CD14-positive monocyte (primary cell): ENCODE data around the gene SSNA1. TPM values are rescaled to one million over a fixed set of nuclear protein-coding genes. Genes with fewer than 3 reads are reported as not detected.

ENCODE experiments used
- DNase-seq, 3 donors: peaks; one replicate each; pipeline ENCODE4 v3.0.0-alpha.2; 2011 to 2022
- H2AFZ ChIP-seq: 2 replicates; pipeline ENCODE4 v1.6.0; 2012; ENCODE audit warnings: mild to moderate bottlenecking, low read depth, low read length, inconsistent platforms; ENCODE audit not compliant: insufficient read depth, poor library complexity, severe bottlenecking
- H3K27ac ChIP-seq, 2 donors: 1 replicate in 1 of 2; 2 replicates in 1 of 2; pipeline ENCODE4 v1.5.1; 2012 to 2013; ENCODE audit warnings: low read length in 2 of 2, control low read depth in 1 of 2, inconsistent platforms in 1 of 2, low read depth in 1 of 2, mild to moderate bottlenecking in 1 of 2
- H3K27me3 ChIP-seq, 2 donors: one replicate each; pipeline versions ENCODE4 v1.6.0 to v1.6.1; 2011 to 2013; ENCODE audit warnings: low read length in 2 of 2; ENCODE audit not compliant: control insufficient read depth in 2 of 2, insufficient read depth in 2 of 2
- H3K36me3 ChIP-seq, 2 donors: replicated peaks in 1 of 2; 1 replicate in 1 of 2; 2 replicates in 1 of 2; pipeline versions ENCODE4 v1.5.1 to v1.6.1; 2012 to 2013; ENCODE audit warnings: low read length in 2 of 2, control low read depth in 1 of 2, inconsistent platforms in 1 of 2, mild to moderate bottlenecking in 1 of 2; ENCODE audit not compliant: insufficient read depth in 2 of 2, control insufficient read depth in 1 of 2
- H3K4me1 ChIP-seq, 2 donors: 1 replicate in 1 of 2; 2 replicates in 1 of 2; pipeline versions ENCODE4 v1.5.1 to v1.6.1; 2012 to 2013; ENCODE audit warnings: low read length in 2 of 2, control low read depth in 1 of 2, inconsistent platforms in 1 of 2, mild to moderate bottlenecking in 1 of 2, moderate library complexity in 1 of 2; ENCODE audit not compliant: insufficient read depth in 2 of 2, control insufficient read depth in 1 of 2
- H3K4me2 ChIP-seq: replicated peaks from 2 replicates; pipeline ENCODE3; 2012; ENCODE audit warnings: low read length, moderate library complexity, mild to moderate bottlenecking; ENCODE audit not compliant: poor library complexity, severe bottlenecking; ENCODE audit errors: extremely low read depth
- H3K4me3 ChIP-seq, 3 experiments: fragments of 200-600 bp in 1 of 3; sonication (generic) in 1 of 3; replicated peaks in 1 of 3; 1 replicate in 2 of 3; 2 replicates in 1 of 3; pipeline ENCODE4 v1.5.1; 2011 to 2013; ENCODE audit warnings: low read length in 3 of 3, mild to moderate bottlenecking in 3 of 3, control low read depth in 2 of 3, low read depth in 2 of 3, inconsistent platforms in 1 of 3, moderate library complexity in 1 of 3
- H3K79me2 ChIP-seq: 2 replicates; pipeline ENCODE4 v1.6.0; 2012; ENCODE audit warnings: mild to moderate bottlenecking, control low read depth, inconsistent platforms, low read length, moderate library complexity; ENCODE audit not compliant: insufficient read depth
- H3K9ac ChIP-seq: 2 replicates; pipeline ENCODE4 v1.6.0; 2017; ENCODE audit warnings: low read length, mild to moderate bottlenecking; ENCODE audit not compliant: insufficient read depth, poor library complexity, severe bottlenecking
- H3K9me3 ChIP-seq, 2 donors: replicated peaks in 1 of 2; 1 replicate in 1 of 2; 2 replicates in 1 of 2; pipeline versions ENCODE4 v1.5.1 to v1.6.1; 2012 to 2013; ENCODE audit warnings: low read length in 2 of 2, control low read depth in 1 of 2; ENCODE audit not compliant: control insufficient read depth in 1 of 2, insufficient read depth in 1 of 2
- H4K20me1 ChIP-seq: 2 replicates; pipeline ENCODE4 v1.6.0; 2012; ENCODE audit warnings: mild to moderate bottlenecking, low read length, control low read depth, moderate library complexity; ENCODE audit not compliant: insufficient read depth
- H3K27ac Mint-ChIP-seq, 7 donors: one replicate each; pipeline ENCODE4 v1.8.0; 2020; ENCODE audit warnings: mild to moderate bottlenecking in 7 of 7, mixed read lengths in 7 of 7, moderate library complexity in 6 of 7, inconsistent platforms in 2 of 7
- H3K27me3 Mint-ChIP-seq, 3 donors: one replicate each; pipeline ENCODE4 v1.8.0; 2021 to 2022; ENCODE audit warnings: low read depth in 3 of 3, mild to moderate bottlenecking in 3 of 3, mixed read lengths in 3 of 3, moderate library complexity in 3 of 3, inconsistent platforms in 1 of 3
- H3K36me3 Mint-ChIP-seq, 2 donors: one replicate each; pipeline ENCODE4 v1.8.0; 2020; ENCODE audit warnings: mixed read lengths in 2 of 2, inconsistent platforms in 1 of 2, mild to moderate bottlenecking in 1 of 2
- H3K4me1 Mint-ChIP-seq: one replicate; pipeline ENCODE4 v1.8.0; 2020; ENCODE audit warnings: mild to moderate bottlenecking, mixed read lengths
- H3K4me3 Mint-ChIP-seq, 2 donors: one replicate each; pipeline ENCODE4 v1.8.0; 2020; ENCODE audit warnings: mild to moderate bottlenecking in 2 of 2, mixed read lengths in 2 of 2, moderate library complexity in 1 of 2
- H3K9me3 Mint-ChIP-seq, 7 donors: one replicate each; pipeline ENCODE4 v1.8.0; 2020 to 2022; ENCODE audit warnings: mixed read lengths in 7 of 7, mild to moderate bottlenecking in 6 of 7, moderate library complexity in 6 of 7, inconsistent platforms in 2 of 7
- CTCF ChIP-seq: fragments of 200-600 bp; IDR thresholded peaks from one replicate; pipeline ENCODE4 v1.8.0; 2022; ENCODE audit warnings: antibody characterized with exemption, mild to moderate bottlenecking
- WGBS: methylation state at CpG from one replicate; pipeline ENCODE4 v1.1.5; 2013; ENCODE audit warnings: missing lambda C conversion rate; ENCODE audit not compliant: insufficient coverage; 5-methylcytosine and 5-hydroxymethylcytosine counted together
- intact Hi-C, 2 donors: fragments of 100-400 bp; cut with micrococcal nuclease; formaldehyde crosslinking; loops; one replicate each; pipeline versions ENCODE4 v1.15.0 to v1.15.1; 2023
- polyA plus RNA-seq, 3 donors: library from polyadenylated mRNA; depleted of rRNA in 1 of 3; unstranded in 2 of 3; stranded (reverse) in 1 of 3; fragments of 300-500 nt in 2 of 3; fragments of >200 nt in 1 of 3; fragmentation: Illumina TruSeq in 2 of 3; gene quantifications; 1 replicate in 2 of 3; 2 replicates in 1 of 3; pipeline ENCODE4 v1.2.3, GENCODE V29; 2012 to 2021

The SSNA1 gene
- polyA plus RNA-seq, 3 donors: 87.0 to 118 (median 98.3) TPM

DNA sequence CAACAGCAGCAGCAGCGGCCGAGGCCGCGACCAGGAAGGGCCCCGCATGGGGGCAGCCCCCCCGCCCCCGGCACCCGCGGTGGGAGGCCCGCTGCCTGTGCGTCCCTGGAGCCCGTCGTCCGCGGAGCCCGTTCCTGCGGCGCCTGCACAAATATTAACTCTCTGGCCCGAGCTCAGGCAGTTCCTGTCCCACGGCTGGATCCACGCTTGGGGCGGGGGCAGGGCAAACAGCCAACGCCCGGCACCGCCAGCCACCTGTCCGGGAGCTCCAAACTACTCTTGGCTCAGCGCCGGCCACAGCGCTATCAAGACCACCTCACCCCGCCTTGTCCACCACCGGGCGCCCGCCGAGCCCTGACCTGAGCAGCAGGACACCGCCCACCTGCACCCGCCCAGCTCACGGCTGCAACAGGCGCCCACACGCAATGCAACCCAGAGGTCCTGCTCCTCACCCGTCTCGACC lies 18.5 kb upstream of the SSNA1 start, which contains the start of gene LRRC26:
TSS of gene LRRC26 (minus strand) at position 156 of the 463 bp plus-strand sequence. CDS start at position 48, 108 bp downstream.
- Mint-ChIP-seq H3K9me3 (peaks cover 0 to 4% (median 0%) of the 10 kb centered on the region in 7 donors), H3K4me3 (peak within 1 kb of the TSS; percentile 9 to 74), H3K27me3 (peaks cover 43 to 87% (median 74%) of the 10 kb centered on the region in 3 donors), H3K4me1 (no peaks in the 10 kb centered on the region), H3K27ac (peak within 1 kb of the TSS in 1 of 7 donors; percentile 72), H3K36me3 (no peaks in the 10 kb centered on the region)
- intact Hi-C loops: no loop called here
- WGBS: 15% methylated on average over 39 of the region's 41 CpGs
- Histone ChIP-seq H3K4me3 (no peak within 1 kb of the TSS), H3K27ac (no peak within 1 kb of the TSS), H3K4me2 (peak within 1 kb of the TSS; percentile 30), H3K9me3 (no peaks in the 10 kb centered on the region), H3K4me1 (peaks cover 0 to 6% of the 10 kb centered on the region in 2 donors), H3K27me3 (peaks cover 3 to 63% of the 10 kb centered on the region in 2 donors), H4K20me1 (no peaks in the 10 kb centered on the region), H3K36me3 (no peaks in the 10 kb centered on the region), H3K9ac (no peak within 1 kb of the TSS), H3K79me2 (no peaks in the 10 kb centered on the region), H2AFZ (no peak within 1 kb of the TSS)
- no peak for TF ChIP-seq CTCF
- no peak for DNase-seq

GRCh38 chr9:137170486-137171148 lies 17.9 kb upstream of the SSNA1 start:
- no peaks in the 10 kb centered on the region for H3K36me3 Mint-ChIP-seq
- no peak overlapping the region for H3K9ac ChIP-seq
- TF ChIP-seq CTCF: no peak
- H3K27me3 Mint-ChIP-seq: peaks cover 40 to 84% (median 69%) of the 10 kb centered on the region in 3 donors
- peaks cover 0 to 4% (median 0%) of the 10 kb centered on the region in 7 donors for H3K9me3 Mint-ChIP-seq
- no peak overlapping the region for H3K4me2 ChIP-seq
- H3K9me3 ChIP-seq: no peaks in the 10 kb centered on the region
- peak overlapping the region in 1 of 2 donors; percentile 73 for H3K4me3 Mint-ChIP-seq
- DNase-seq: no peak
- no peak overlapping the region for H3K27ac Mint-ChIP-seq
- no peaks in the 10 kb centered on the region for H4K20me1 ChIP-seq
- no peaks in the 10 kb centered on the region for H3K79me2 ChIP-seq
- peaks cover 3 to 56% of the 10 kb centered on the region in 2 donors for H3K27me3 ChIP-seq
- no peak overlapping the region for H3K4me3 ChIP-seq
- no peaks in the 10 kb centered on the region for H3K4me1 Mint-ChIP-seq
- 76% methylated on average over 7 of the region's 14 CpGs for WGBS
- no peak overlapping the region for H3K27ac ChIP-seq
- H3K4me1 ChIP-seq: peaks cover 0 to 6% of the 10 kb centered on the region in 2 donors
- no peaks in the 10 kb centered on the region for H3K36me3 ChIP-seq
- intact Hi-C loops: no loop called here
- no peak overlapping the region for H2AFZ ChIP-seq
